Progenitor cell of endocrine pancreas (in vitro differentiated cells): Measurements from ENCODE around the gene ADGRA3. TPM values are rescaled to one million over a fixed set of nuclear protein-coding genes. Genes with fewer than 3 reads are reported as not detected.

ENCODE experiments used
- DNase-seq: peaks from one replicate; pipeline ENCODE4 v3.0.0; 2021; ENCODE audit warnings: low spot score; ENCODE audit not compliant: unreplicated experiment
- H3K27ac Mint-ChIP-seq: 2 replicates; pipeline ENCODE4 v1.8.0; 2021; ENCODE audit warnings: mild to moderate bottlenecking, moderate library complexity, mixed read lengths
- H3K27me3 Mint-ChIP-seq: 2 replicates; pipeline ENCODE4 v1.8.0; 2021; ENCODE audit warnings: mixed read lengths
- H3K36me3 Mint-ChIP-seq: 2 replicates; pipeline ENCODE4 v1.8.0; 2022; ENCODE audit warnings: mixed read lengths; ENCODE audit not compliant: insufficient read depth
- H3K4me1 Mint-ChIP-seq: 2 replicates; pipeline ENCODE4 v1.8.0; 2021; ENCODE audit warnings: low read depth, mixed read lengths
- H3K4me3 Mint-ChIP-seq: 2 replicates; pipeline ENCODE4 v1.8.0; 2021; ENCODE audit warnings: low read depth, mild to moderate bottlenecking, moderate library complexity, mixed read lengths
- H3K9me3 Mint-ChIP-seq: 2 replicates; pipeline ENCODE4 v1.8.0; 2021; ENCODE audit warnings: low read depth, mixed read lengths
- CTCF ChIP-seq: fragments of 200-600 bp; sonication (generic); IDR thresholded peaks from one replicate; pipeline ENCODE4 v1.5.0; 2021; ENCODE audit warnings: antibody characterized with exemption, mild to moderate bottlenecking; ENCODE audit not compliant: unreplicated experiment
- total RNA-seq: library from RNA; stranded (reverse); gene quantifications from 2 replicates; pipeline ENCODE4 v1.2.1, GENCODE V29; 2021

ADGRA3 gene
- total RNA-seq, 1 donor from 2014 or later, result 127 TPM

GRCh38 chr4:22410645-22411247 lies 105.1 kb downstream of the ADGRA3 start:
- Mint-ChIP-seq H3K4me1 (no peaks in the 10 kb centered on the region), H3K4me3 (no peak overlapping the region), H3K9me3 (no peaks in the 10 kb centered on the region), H3K27me3 (no peaks in the 10 kb centered on the region), H3K36me3 (peaks cover 15% of the 10 kb centered on the region), H3K27ac (peak overlapping the region; percentile 41)
- DNase-seq, result no peak
- peak; percentile 75 for TF ChIP-seq CTCF

GRCh38 chr4:22408474-22408873 lies 107.4 kb downstream of the ADGRA3 start:
- H3K4me3 Mint-ChIP-seq, result no peak overlapping the region
- no peak for TF ChIP-seq CTCF
- H3K27ac Mint-ChIP-seq, result no peak overlapping the region
- H3K4me1 Mint-ChIP-seq, result no peaks in the 10 kb centered on the region
- no peak for DNase-seq
- no peaks in the 10 kb centered on the region for H3K27me3 Mint-ChIP-seq
- peaks cover 24% of the 10 kb centered on the region for H3K36me3 Mint-ChIP-seq
- H3K9me3 Mint-ChIP-seq, result no peaks in the 10 kb centered on the region

DNA sequence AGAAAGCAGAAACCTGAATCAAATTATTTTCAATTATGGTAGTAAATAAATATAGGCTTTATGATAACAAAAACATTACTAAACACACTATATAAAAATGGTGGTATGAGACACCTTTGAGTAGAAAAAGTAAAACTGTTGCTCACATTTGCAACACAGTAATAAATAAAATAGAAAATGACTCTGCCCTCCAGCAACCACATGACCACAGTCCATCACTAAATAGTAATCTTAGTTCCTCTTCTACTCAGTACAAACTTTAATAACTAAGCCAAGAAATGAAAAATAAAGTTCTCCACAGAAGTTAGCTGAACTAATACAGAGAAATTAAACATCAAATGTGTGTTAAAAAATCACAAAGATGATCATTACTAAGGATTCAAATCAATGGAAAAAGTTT lies 108.5 kb downstream of the ADGRA3 start:
- H3K27me3 Mint-ChIP-seq, result no peaks in the 10 kb centered on the region
- no peaks in the 10 kb centered on the region for H3K4me1 Mint-ChIP-seq
- peaks cover 27% of the 10 kb centered on the region for H3K36me3 Mint-ChIP-seq
- H3K4me3 Mint-ChIP-seq, result no peak overlapping the region
- no peak for TF ChIP-seq CTCF
- H3K9me3 Mint-ChIP-seq, result no peaks in the 10 kb centered on the region
- H3K27ac Mint-ChIP-seq, result no peak overlapping the region
- no peak for DNase-seq

GRCh38 chr4:22398671-22399070 lies 117.2 kb downstream of the ADGRA3 start:
- H3K27ac Mint-ChIP-seq, result no peak overlapping the region
- no peak for TF ChIP-seq CTCF
- peaks cover 44% of the 10 kb centered on the region for H3K36me3 Mint-ChIP-seq

DNA sequence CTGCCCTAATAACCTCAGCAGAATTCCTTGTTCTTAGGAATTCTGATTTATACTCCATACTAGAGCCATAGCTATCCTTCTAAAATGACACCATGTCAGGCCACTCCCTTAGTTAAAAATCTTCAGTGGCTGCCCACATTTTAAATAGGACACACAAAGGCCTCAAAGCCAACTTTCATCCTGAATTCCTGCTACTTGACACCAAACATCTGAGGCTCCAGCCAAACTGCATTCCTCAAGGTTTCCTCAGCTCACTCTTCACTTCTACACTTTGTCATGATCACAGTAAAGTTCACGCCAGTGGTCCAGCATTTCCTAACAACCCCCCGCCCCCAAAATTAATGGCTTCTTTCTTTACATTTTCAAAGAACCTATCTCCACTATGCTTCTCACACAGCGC lies 124.3 kb downstream of the ADGRA3 start:
- H3K9me3 Mint-ChIP-seq, result no peaks in the 10 kb centered on the region
- no peak overlapping the region for H3K4me3 Mint-ChIP-seq
- peaks cover 1% of the 10 kb centered on the region for H3K4me1 Mint-ChIP-seq
- DNase-seq, result no peak
- no peak overlapping the region for H3K27ac Mint-ChIP-seq
- no peak for TF ChIP-seq CTCF
- H3K36me3 Mint-ChIP-seq, result peaks cover 9% of the 10 kb centered on the region
- H3K27me3 Mint-ChIP-seq, result no peaks in the 10 kb centered on the region

More at GRCh38 chr4:22398671-22399070, 117.2 kb downstream of the ADGRA3 start:
- no peaks in the 10 kb centered on the region for H3K4me1 Mint-ChIP-seq
- H3K9me3 Mint-ChIP-seq, result peaks cover 3% of the 10 kb centered on the region
- no peak for DNase-seq
- H3K27me3 Mint-ChIP-seq, result no peaks in the 10 kb centered on the region
- no peak overlapping the region for H3K4me3 Mint-ChIP-seq
